ENCODE data around the gene TRIM16.
"Not testable (repeated sequence)": the region's sequence is repeated elsewhere in the genome, so short reads cannot be mapped to it uniquely, and the experiment has no call there.

The TRIM16 gene

GRCh38 chr17:15616828-15617227, 67.3 kb downstream of the TRIM16 start:
- not testable (repeated sequence) for DNase-seq

- DNase-seq = not testable (repeated sequence)
Measured at GRCh38 chr17:15615850-15616249, 68.3 kb downstream of the TRIM16 start.

- not testable (repeated sequence) for DNase-seq
Measured at GRCh38 chr17:15613111-15613510, 71.0 kb downstream of the TRIM16 start.

- not testable (repeated sequence) for DNase-seq
Measured at GRCh38 chr17:15592960-15593359, 91.2 kb downstream of the TRIM16 start.

DNA sequence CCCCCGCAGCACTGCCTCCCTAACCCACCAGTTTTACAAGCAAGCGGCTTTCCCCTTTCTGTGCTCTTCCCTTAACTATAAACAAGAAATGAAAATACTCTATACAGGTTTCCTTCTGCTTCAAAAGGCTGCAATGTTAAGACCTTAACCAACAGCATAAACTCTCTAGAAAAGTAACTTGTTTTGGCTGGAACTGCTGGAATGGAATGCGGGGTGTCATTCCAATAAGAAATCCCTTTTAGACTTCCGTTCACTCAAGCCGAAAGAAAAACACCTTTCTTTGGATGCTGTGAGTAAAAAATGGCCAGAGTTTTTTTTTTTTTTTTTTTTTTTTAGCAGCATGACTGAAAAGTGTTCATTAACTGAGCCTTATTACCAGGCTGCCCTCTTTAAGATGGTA, 92.1 kb downstream of the TRIM16 start:
- DNase-seq = peak; percentile 16

- not testable (repeated sequence) for DNase-seq
Measured at GRCh38 chr17:15590844-15591243, 93.3 kb downstream of the TRIM16 start.

- DNase-seq = not testable (repeated sequence)
Measured at GRCh38 chr17:15589544-15590536, 94.3 kb downstream of the TRIM16 start.

GRCh38 chr17:15588017-15588416, 96.1 kb downstream of the TRIM16 start:
- DNase-seq = not testable (repeated sequence)

GRCh38 chr17:15583313-15583712, 100.8 kb downstream of the TRIM16 start:
- DNase-seq = not testable (repeated sequence)

DNA sequence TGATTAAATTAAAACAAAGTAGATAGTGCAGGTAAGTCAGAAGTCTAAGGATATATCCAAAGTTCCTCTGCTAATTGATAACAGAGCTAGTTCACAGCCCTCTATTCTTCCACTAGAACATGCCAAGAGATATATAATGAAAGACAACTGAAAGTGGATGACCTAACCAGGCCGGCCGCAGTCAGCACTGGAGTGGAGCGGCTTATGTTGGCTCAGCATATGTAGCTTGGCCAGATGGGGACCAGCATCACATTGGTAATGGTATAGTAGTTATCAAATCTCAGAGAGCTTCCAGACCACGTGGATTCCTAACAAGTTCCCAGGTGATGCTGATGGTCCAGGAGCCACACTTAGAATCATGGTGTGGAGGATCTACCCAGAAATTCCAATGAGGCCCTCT, 102.6 kb downstream of the TRIM16 start:
- DNase-seq = not testable (repeated sequence)

All from right kidney (tissue), 1 donor.